Lung (tissue), 12 donors: Measurements from ENCODE around the gene PLA2G2C. TPM values are rescaled to one million over a fixed set of nuclear protein-coding genes. Genes with fewer than 3 reads are reported as not detected.

ENCODE experiments used
- ATAC-seq: fragments of 200-7000 bp; cut with Tn5 transposase; one replicate; pipeline ENCODE4 v1.9.1; 2020; ENCODE audit warnings: moderate number of reproducible peaks; ENCODE audit not compliant: insufficient read depth, low FRiP score
- DNase-seq, 3 donors: peaks; one replicate each; pipeline ENCODE4 v3.0.0-alpha.2; 2013 to 2017
- H3K27ac ChIP-seq, 2 donors: one replicate each; pipeline ENCODE4 v1.5.1; 2013; ENCODE audit warnings: mild to moderate bottlenecking in 2 of 2, moderate library complexity in 2 of 2, control low read depth in 1 of 2, inconsistent platforms in 1 of 2, low read depth in 1 of 2, low read length in 1 of 2
- H3K27me3 ChIP-seq, 3 donors: one replicate each; pipeline ENCODE4 v1.5.1; 2013; ENCODE audit warnings: low read length in 2 of 3; ENCODE audit not compliant: control insufficient read depth in 3 of 3, insufficient read depth in 3 of 3
- H3K36me3 ChIP-seq, 4 donors: one replicate each; pipeline ENCODE4 v1.5.1; 2013; ENCODE audit warnings: low read length in 4 of 4, mild to moderate bottlenecking in 1 of 4, moderate library complexity in 1 of 4; ENCODE audit not compliant: control insufficient read depth in 4 of 4, insufficient read depth in 4 of 4
- H3K4me1 ChIP-seq, 5 donors: one replicate each; pipeline ENCODE4 v1.5.1; 2013; ENCODE audit warnings: low read length in 5 of 5, mild to moderate bottlenecking in 2 of 5, moderate library complexity in 1 of 5; ENCODE audit not compliant: control insufficient read depth in 5 of 5, insufficient read depth in 5 of 5
- H3K4me3 ChIP-seq: one replicate; pipeline ENCODE4 v1.5.1; 2013; ENCODE audit warnings: mild to moderate bottlenecking, control low read depth, moderate library complexity
- H3K9ac ChIP-seq, 2 donors: one replicate each; pipeline ENCODE4 v1.5.1; 2013; ENCODE audit warnings: low read length in 2 of 2, control low read depth in 1 of 2; ENCODE audit not compliant: insufficient read depth in 1 of 2
- H3K9me3 ChIP-seq, 4 donors: one replicate each; pipeline ENCODE4 v1.5.1; 2013; ENCODE audit warnings: low read length in 3 of 4, mild to moderate bottlenecking in 1 of 4, moderate library complexity in 1 of 4; ENCODE audit not compliant: control insufficient read depth in 4 of 4, insufficient read depth in 3 of 4
- WGBS, 2 donors: extraction: QIAGEN DNeasy Blood & Tissue Kit; methylation state at CpG; one replicate each; pipeline ENCODE4 v1.1.7; 2013; 5-methylcytosine and 5-hydroxymethylcytosine counted together
- polyA plus RNA-seq, 2 donors: library from polyadenylated mRNA; stranded (reverse); fragments of 200-250 nt; gene quantifications; one replicate each; pipeline ENCODE4 v1.2.1, GENCODE V29; 2013
- total RNA-seq, 2 donors: library from RNA; depleted of rRNA in 1 of 2; stranded (reverse); fragments of >200 nt in 1 of 2; gene quantifications; one replicate each; pipeline ENCODE4 v1.2.1, GENCODE V29; 2014 to 2021
- TF ChIP-seq, protein P1 (sequence below): IDR thresholded peaks from 2 replicates; pipeline ENCODE4 v1.5.1; 2012; ENCODE audit warnings: mild to moderate bottlenecking; ENCODE audit errors: control extremely low read depth, extremely low read depth
- donor health status: control.
- donor health status: control.
- donor health status: Bipolar disorder and iron deficiency.
- donor health status: healthy.
- donor health status: DM: yes; HTN: yes; CAD: no.

The PLA2G2C gene
- total and polyA plus RNA-seq, 4 donors, result 0.09 TPM; not detected in 3

DNA sequence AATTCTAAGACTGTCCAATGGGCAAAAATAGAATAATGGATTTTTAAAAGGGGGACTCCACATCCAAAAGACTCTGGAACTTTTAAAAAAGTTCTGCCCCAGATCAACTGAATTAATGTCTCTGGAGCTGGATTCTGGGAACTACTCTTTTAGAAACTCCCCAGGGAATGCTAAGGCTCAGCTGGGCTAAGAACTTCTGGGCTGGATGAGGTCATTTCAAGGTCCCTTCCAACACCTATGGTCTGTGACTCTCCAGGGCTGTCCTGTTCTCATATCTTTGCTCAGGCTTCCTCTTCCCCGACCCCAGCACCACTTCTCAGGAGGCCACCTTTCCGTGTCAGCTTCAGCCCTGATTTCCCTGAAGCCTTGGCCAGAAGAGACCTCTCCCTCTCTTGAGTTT is 13.5 kb upstream of the PLA2G2C start:
- Histone ChIP-seq H3K9me3 (peaks cover 0 to 2% (median 0%) of the 10 kb centered on the region in 4 donors), H3K9ac (no peak overlapping the region), H3K27me3 (peaks cover 0 to 20% (median 0%) of the 10 kb centered on the region in 3 donors), H3K27ac (no peak overlapping the region), H3K4me1 (peaks cover 0 to 3% (median 0%) of the 10 kb centered on the region in 5 donors), H3K4me3 (no peak overlapping the region), H3K36me3 (no peaks in the 10 kb centered on the region)
- TF ChIP-seq, protein P1, sequence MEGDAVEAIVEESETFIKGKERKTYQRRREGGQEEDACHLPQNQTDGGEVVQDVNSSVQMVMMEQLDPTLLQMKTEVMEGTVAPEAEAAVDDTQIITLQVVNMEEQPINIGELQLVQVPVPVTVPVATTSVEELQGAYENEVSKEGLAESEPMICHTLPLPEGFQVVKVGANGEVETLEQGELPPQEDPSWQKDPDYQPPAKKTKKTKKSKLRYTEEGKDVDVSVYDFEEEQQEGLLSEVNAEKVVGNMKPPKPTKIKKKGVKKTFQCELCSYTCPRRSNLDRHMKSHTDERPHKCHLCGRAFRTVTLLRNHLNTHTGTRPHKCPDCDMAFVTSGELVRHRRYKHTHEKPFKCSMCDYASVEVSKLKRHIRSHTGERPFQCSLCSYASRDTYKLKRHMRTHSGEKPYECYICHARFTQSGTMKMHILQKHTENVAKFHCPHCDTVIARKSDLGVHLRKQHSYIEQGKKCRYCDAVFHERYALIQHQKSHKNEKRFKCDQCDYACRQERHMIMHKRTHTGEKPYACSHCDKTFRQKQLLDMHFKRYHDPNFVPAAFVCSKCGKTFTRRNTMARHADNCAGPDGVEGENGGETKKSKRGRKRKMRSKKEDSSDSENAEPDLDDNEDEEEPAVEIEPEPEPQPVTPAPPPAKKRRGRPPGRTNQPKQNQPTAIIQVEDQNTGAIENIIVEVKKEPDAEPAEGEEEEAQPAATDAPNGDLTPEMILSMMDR, result no peak
- DNase-seq (no peak), ATAC-seq (no peak)
- 53 to 59% methylated on average over 2 of the region's 2 CpGs for WGBS, 2 donors

DNA sequence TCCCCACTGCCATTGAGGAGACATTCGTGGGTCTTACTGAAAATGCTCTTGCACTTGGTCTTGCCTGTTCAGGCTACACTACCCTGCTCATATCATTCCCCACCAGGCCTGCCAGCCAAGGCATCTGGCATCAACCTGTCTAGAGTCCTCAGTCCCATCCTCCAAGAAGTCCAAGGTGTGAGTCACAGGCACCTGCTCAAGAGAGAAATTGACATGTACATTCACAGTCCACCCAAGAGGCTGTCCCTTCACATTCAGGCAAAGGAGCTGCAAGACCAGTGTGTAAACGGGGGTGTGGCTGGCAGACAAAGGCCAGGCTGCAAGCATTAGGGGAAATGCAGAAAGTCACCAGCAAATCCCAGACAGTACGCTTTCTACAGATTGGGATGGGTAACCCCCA is 13.1 kb upstream of the PLA2G2C start:
- ATAC-seq, result no peak
- 37 to 48% methylated on average over 3 of the region's 3 CpGs for WGBS, 2 donors

DNA sequence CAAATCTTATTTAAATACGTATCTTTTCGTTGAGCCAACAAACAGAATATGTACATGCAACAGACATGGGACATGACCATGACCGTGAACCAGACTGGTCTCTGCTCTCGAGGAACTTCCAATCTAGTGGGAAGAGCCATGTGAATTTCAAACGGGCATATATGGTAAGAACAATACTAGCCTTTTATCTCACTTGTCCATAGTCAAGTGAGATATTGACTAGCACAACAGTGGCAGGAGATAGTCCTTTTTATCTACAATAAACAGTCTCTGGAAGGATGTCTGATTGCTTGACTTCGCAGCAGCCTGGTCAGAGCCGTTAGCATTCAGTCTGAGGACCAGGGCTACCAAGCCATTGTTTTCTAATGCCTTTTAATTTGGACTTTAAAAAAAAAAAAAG is 12.6 kb upstream of the PLA2G2C start:
- no peaks in the 10 kb centered on the region for H3K36me3 ChIP-seq
- no peak overlapping the region for H3K27ac ChIP-seq
- ATAC-seq (no peak), DNase-seq (no peak)
- 53 to 63% methylated on average over 7 of the region's 7 CpGs for WGBS, 2 donors
- TF ChIP-seq, protein P1, result no peak
- no peak overlapping the region for H3K4me3 ChIP-seq
- H3K9ac ChIP-seq, result no peak overlapping the region
- peaks cover 0 to 2% (median 0%) of the 10 kb centered on the region in 4 donors for H3K9me3 ChIP-seq
- H3K4me1 ChIP-seq, result peaks cover 0 to 10% (median 0%) of the 10 kb centered on the region in 5 donors
- peaks cover 0 to 20% (median 0%) of the 10 kb centered on the region in 3 donors for H3K27me3 ChIP-seq

More for the DNA sequence above, 13.1 kb upstream of the PLA2G2C start:
- Histone ChIP-seq H3K9ac (no peak overlapping the region), H3K4me1 (peaks cover 0 to 7% (median 0%) of the 10 kb centered on the region in 5 donors), H3K27ac (no peak overlapping the region), H3K36me3 (no peaks in the 10 kb centered on the region), H3K4me3 (no peak overlapping the region), H3K9me3 (peaks cover 0 to 2% (median 0%) of the 10 kb centered on the region in 4 donors), H3K27me3 (peaks cover 0 to 20% (median 0%) of the 10 kb centered on the region in 3 donors)
- TF ChIP-seq, protein P1, result no peak
- no peak for DNase-seq

DNA sequence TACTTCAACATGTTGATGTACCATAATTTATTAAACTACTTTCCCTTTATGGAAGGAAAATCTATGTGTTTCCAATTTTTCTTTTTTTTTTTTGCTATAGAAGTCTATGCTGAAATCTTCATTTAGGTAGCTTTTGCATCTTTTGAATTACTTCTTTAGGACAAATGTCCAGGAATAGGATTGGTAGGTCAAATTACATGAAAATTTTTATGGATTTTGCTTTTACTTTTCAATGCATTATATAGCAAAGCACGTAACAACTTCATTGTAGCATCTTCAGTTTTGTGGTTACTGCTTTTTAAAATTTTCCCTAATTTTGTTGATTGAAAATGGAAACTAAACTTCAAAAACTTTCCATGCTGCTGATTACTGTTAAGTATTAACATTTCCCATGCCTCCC is 12.0 kb upstream of the PLA2G2C start:
- ATAC-seq (no peak), DNase-seq (no peak)
- WGBS, 2 donors, result 45 to 88% methylated on average over 1 of the region's 1 CpG
- Histone ChIP-seq H3K9me3 (no peaks in the 10 kb centered on the region), H3K27me3 (peaks cover 0 to 20% (median 0%) of the 10 kb centered on the region in 3 donors), H3K4me1 (peaks cover 0 to 10% (median 0%) of the 10 kb centered on the region in 5 donors), H3K27ac (no peak overlapping the region), H3K4me3 (no peak overlapping the region), H3K36me3 (no peaks in the 10 kb centered on the region), H3K9ac (no peak overlapping the region)
- TF ChIP-seq, protein P1, result no peak
